ENCODE data around the gene HESX1. TPM values are rescaled to one million over a fixed set of nuclear protein-coding genes. Genes with fewer than 3 reads are reported as not detected.

The HESX1 gene
- total RNA-seq, 2 experiments from 2014 or later = 4.7 to 6.9 TPM

- Histone ChIP-seq H2AFZ (ENCODE audit: low read length) (no peak overlapping the region), H4K20me1 (ENCODE audit: insufficient read depth, low read length) (no peaks in the 10 kb centered on the region), H3K4me3 (ENCODE audit: low read depth, low read length, poor library complexity, severe bottlenecking) (no peak overlapping the region), H3K27ac (ENCODE audit: low read depth, low read length, poor library complexity, severe bottlenecking) (no peak overlapping the region), H3K4me1 (ENCODE audit: insufficient read depth, low read length, poor library complexity, severe bottlenecking) (peaks cover 14% of the 10 kb centered on the region), H3K9me2 (ENCODE audit: insufficient read depth, low read length) (no peaks in the 10 kb centered on the region), H3K4me2 (ENCODE audit: low read length) (peak overlapping the region; percentile 16), H3K79me2 (ENCODE audit: insufficient read depth, low read depth, low read length) (peaks cover 43% of the 10 kb centered on the region; the same call in 1 of the 2 replicates), H3K9me3 (ENCODE audit: low read length) (no peaks in the 10 kb centered on the region), H3K36me3 (ENCODE audit: insufficient read depth, low read length) (peaks cover 47% of the 10 kb centered on the region)
- POLR2A ChIA-PET = interaction anchor here (0.6 to 1.4 kb wide), 3 partner anchors 15 to 88 kb away, joined by 3 to 6 read pairs (median 4); no protein-coding TSS in a partner anchor
- CTCF ChIA-PET (ENCODE audit: unreplicated experiment) = no interaction called here
- no peak for DNase-seq (ENCODE audit: low spot score)
- TF ChIP-seq EZH2phosphoT487 (IDR thresholded peaks at IDR 0.05; ENCODE audit: borderline replicate concordance, low read depth, low read length) (no peak), CTCF (conservative IDR thresholded peaks at IDR 0.05; ENCODE audit: low read length) (no peak)
- no TSS peak for BruUV-seq (replicated peaks)
- intact Hi-C loops (cut with micrococcal nuclease; ENCODE audit: unreplicated experiment) = no loop called here
These were observed 35.1 kb upstream of the HESX1 start for GRCh38 chr3:57234613-57235575.

GRCh38 chr3:57233799-57234198, 34.0 kb upstream of the HESX1 start:
- H3K4me3 ChIP-seq (ENCODE audit: low read depth, low read length, poor library complexity, severe bottlenecking) = no peak overlapping the region
- no peaks in the 10 kb centered on the region for H4K20me1 ChIP-seq (ENCODE audit: insufficient read depth, low read length)
- H2AFZ ChIP-seq (ENCODE audit: low read length) = no peak overlapping the region
- H3K4me1 ChIP-seq (ENCODE audit: insufficient read depth, low read length, poor library complexity, severe bottlenecking) = peaks cover 25% of the 10 kb centered on the region
- H3K9me2 ChIP-seq (ENCODE audit: insufficient read depth, low read length) = no peaks in the 10 kb centered on the region
- TF ChIP-seq EZH2phosphoT487 (IDR thresholded peaks at IDR 0.05; ENCODE audit: borderline replicate concordance, low read depth, low read length) (no peak), CTCF (conservative IDR thresholded peaks at IDR 0.05; ENCODE audit: low read length) (no peak)
- CTCF ChIA-PET (ENCODE audit: unreplicated experiment) = no interaction called here
- POLR2A ChIA-PET = interaction anchor here (0.7 to 1.5 kb wide), 4 partner anchors 11 to 502 kb away, joined by 3 to 11 read pairs (median 4); no protein-coding TSS in a partner anchor
- H3K27ac ChIP-seq (ENCODE audit: low read depth, low read length, poor library complexity, severe bottlenecking) = no peak overlapping the region
- H3K79me2 ChIP-seq (ENCODE audit: insufficient read depth, low read depth, low read length) = peaks cover 54% of the 10 kb centered on the region
- DNase-seq (ENCODE audit: low spot score) = no peak
- H3K4me2 ChIP-seq (ENCODE audit: low read length) = no peak overlapping the region
- no TSS peak for BruUV-seq (replicated peaks)
- no peaks in the 10 kb centered on the region for H3K9me3 ChIP-seq (ENCODE audit: low read length)
- intact Hi-C loops (cut with micrococcal nuclease; ENCODE audit: unreplicated experiment) = no loop called here
- H3K36me3 ChIP-seq (ENCODE audit: insufficient read depth, low read length) = peaks cover 36% of the 10 kb centered on the region

- DNase-seq (ENCODE audit: low spot score) = no peak
- Histone ChIP-seq H3K27ac (ENCODE audit: low read depth, low read length, poor library complexity, severe bottlenecking) (no peak overlapping the region), H3K79me2 (ENCODE audit: insufficient read depth, low read depth, low read length) (peaks cover 55% of the 10 kb centered on the region), H3K4me1 (ENCODE audit: insufficient read depth, low read length, poor library complexity, severe bottlenecking) (peaks cover 37% of the 10 kb centered on the region), H3K4me3 (ENCODE audit: low read depth, low read length, poor library complexity, severe bottlenecking) (peak overlapping the region; percentile 16), H3K4me2 (ENCODE audit: low read length) (peak overlapping the region; percentile 82), H3K36me3 (ENCODE audit: insufficient read depth, low read length) (peaks cover 5% of the 10 kb centered on the region; the same call in 1 of the 2 replicates), H4K20me1 (ENCODE audit: insufficient read depth, low read length) (no peaks in the 10 kb centered on the region), H2AFZ (ENCODE audit: low read length) (no peak overlapping the region), H3K9me3 (ENCODE audit: low read length) (no peaks in the 10 kb centered on the region), H3K9me2 (ENCODE audit: insufficient read depth, low read length) (no peaks in the 10 kb centered on the region)
- TF ChIP-seq CTCF (conservative IDR thresholded peaks at IDR 0.05; ENCODE audit: low read length) (no peak), EZH2phosphoT487 (IDR thresholded peaks at IDR 0.05; ENCODE audit: borderline replicate concordance, low read depth, low read length) (no peak)
- intact Hi-C loops (cut with micrococcal nuclease; ENCODE audit: unreplicated experiment) = no loop called here
- ChIA-PET CTCF (ENCODE audit: unreplicated experiment) (no interaction called here), POLR2A (interaction anchor here (1.1 kb wide), 1 partner anchor 9 kb away, joined by 3 read pairs; no protein-coding TSS in a partner anchor)
- BruUV-seq (replicated peaks) = no TSS peak
These were observed 30.2 kb upstream of the HESX1 start for GRCh38 chr3:57230006-57230405.

All from OCI-LY7 (cell line).